ENCODE results near the gene RNF8. TPM values are rescaled to one million over a fixed set of nuclear protein-coding genes. Genes with fewer than 3 reads are reported as not detected.

Gene RNF8
- total and polyA plus RNA-seq, 10 of the 15 experiments (the other 5 are each of a cell fraction or from before 2014, with no cell fraction given), result 7.8 to 30.2 (median 23.3) TPM

DNA sequence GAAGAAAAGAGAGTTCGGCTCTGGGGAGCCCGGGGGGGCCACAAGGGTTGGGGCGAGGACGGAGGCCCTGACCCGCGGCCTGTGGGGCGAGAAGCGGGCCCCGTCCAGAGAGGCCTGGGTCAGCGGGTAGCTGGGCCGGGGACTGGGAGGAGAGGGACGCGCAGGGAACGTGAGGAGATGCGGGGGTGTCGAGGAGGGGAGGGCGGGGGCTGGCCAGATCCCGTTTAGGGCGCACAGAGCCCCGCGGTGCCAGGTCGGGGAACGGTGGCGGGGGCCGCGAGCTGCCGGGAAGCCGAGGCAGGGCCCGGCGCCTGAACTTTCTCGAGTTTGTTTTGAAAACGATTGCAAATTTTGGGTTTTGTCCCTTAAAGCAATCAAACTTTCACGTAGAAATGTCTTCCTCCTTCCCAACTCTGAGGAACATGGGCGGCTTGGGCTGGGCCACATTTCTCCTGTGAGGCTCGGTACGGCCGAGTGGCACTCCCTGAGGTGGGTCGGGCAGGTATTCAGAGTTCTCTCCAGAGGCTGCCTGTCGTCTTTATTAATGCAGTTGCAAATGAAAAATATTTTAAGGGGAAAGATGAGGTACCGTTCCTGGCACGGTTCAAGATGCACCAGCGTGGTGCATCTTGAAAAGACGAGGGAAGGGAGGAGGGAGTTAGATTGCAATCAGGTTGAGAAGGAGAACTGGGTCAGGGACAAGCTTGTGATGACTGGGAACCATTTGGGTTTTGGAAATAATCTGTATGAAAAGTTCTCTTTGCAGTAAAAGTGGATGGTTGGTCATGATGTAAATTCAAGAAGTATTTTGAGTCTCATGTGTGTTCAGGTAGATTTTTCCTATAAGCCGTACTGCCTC lies 972 bp downstream of the RNF8 start:
- BruUV-seq (replicated peaks), result no TSS peak
- Histone ChIP-seq H3K9ac (ENCODE audit: control insufficient read depth, insufficient read depth, low read length) (peak overlapping the region; percentile 80), H3K36me3 (ENCODE audit: control insufficient read depth in 2 of 2, insufficient read depth in 2 of 2, low read length in 1 of 2) (no peaks in the 10 kb centered on the region), H3K4me3 (peak overlapping the region; percentile 99), H2AFZ (ENCODE audit: control insufficient read depth, low read depth, low read length) (peak overlapping the region; percentile 93), H3K4me2 (ENCODE audit: control insufficient read depth, insufficient read depth) (peak overlapping the region; percentile 64), H4K20me1 (ENCODE audit: control insufficient read depth, insufficient read depth) (no peaks in the 10 kb centered on the region), H3K27me3 (replicated peaks in 1 of 2; ENCODE audit: control insufficient read depth in 2 of 2, insufficient read depth in 2 of 2, low read length in 1 of 2) (no peaks in the 10 kb centered on the region), H3K27ac (ENCODE audit: control insufficient read depth, insufficient read depth) (peak overlapping the region; percentile 51), H3K79me2 (ENCODE audit: control insufficient read depth, insufficient read depth, low read length) (peaks cover 27% of the 10 kb centered on the region), H3K9me3 (replicated peaks; ENCODE audit: control insufficient read depth, insufficient read depth, low read length) (no peaks in the 10 kb centered on the region), H3K4me1 (ENCODE audit: control insufficient read depth, insufficient read depth, low read length) (peaks cover 6% of the 10 kb centered on the region)
- in situ Hi-C loops (cut with MboI) (no loop called here), intact Hi-C loops (cut with micrococcal nuclease; ENCODE audit: unreplicated experiment) (no loop called here)
- POLR2A ChIA-PET, result interaction anchor here (0.6 to 1.3 kb wide), 2 partner anchors 79 to 890 kb away, joined by 4 to 7 read pairs; partner anchors contain the start of gene CMTR1
- RAD21 ChIA-PET (ENCODE audit: unreplicated experiment), result no interaction called here
- no peak for DNase-seq (ENCODE audit: low read depth, low spot score)
- CTCF ChIA-PET, result interaction anchor here (0.6 to 1.4 kb wide), 3 partner anchors 29 to 1786 kb away, joined by 3 to 5 read pairs (median 3); partner anchors contain the start of gene CMTR1
- peak; percentile 53 for ATAC-seq
- SMC1A ChIA-PET (ENCODE audit: uncharacterized antibody, unreplicated experiment), result interaction anchor here (1.0 to 1.4 kb wide), 2 partner anchors 29 to 140 kb away, joined by 3 read pairs; no protein-coding TSS in a partner anchor
- WGBS (ENCODE audit: insufficient coverage, insufficient replicate concordance, low lambda C conversion rate, missing lambda C conversion rate), result 6% methylated on average over 30 of the region's 44 CpGs
- FAIRE-seq, result no peak
- no peak for TF ChIP-seq POLR2AphosphoS2 (IDR thresholded peaks at IDR 0.05; ENCODE audit: low read depth, low read length)
- TF ChIP-seq, protein P1, sequence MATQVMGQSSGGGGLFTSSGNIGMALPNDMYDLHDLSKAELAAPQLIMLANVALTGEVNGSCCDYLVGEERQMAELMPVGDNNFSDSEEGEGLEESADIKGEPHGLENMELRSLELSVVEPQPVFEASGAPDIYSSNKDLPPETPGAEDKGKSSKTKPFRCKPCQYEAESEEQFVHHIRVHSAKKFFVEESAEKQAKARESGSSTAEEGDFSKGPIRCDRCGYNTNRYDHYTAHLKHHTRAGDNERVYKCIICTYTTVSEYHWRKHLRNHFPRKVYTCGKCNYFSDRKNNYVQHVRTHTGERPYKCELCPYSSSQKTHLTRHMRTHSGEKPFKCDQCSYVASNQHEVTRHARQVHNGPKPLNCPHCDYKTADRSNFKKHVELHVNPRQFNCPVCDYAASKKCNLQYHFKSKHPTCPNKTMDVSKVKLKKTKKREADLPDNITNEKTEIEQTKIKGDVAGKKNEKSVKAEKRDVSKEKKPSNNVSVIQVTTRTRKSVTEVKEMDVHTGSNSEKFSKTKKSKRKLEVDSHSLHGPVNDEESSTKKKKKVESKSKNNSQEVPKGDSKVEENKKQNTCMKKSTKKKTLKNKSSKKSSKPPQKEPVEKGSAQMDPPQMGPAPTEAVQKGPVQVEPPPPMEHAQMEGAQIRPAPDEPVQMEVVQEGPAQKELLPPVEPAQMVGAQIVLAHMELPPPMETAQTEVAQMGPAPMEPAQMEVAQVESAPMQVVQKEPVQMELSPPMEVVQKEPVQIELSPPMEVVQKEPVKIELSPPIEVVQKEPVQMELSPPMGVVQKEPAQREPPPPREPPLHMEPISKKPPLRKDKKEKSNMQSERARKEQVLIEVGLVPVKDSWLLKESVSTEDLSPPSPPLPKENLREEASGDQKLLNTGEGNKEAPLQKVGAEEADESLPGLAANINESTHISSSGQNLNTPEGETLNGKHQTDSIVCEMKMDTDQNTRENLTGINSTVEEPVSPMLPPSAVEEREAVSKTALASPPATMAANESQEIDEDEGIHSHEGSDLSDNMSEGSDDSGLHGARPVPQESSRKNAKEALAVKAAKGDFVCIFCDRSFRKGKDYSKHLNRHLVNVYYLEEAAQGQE (IDR thresholded peaks at IDR 0.05; ENCODE audit: low read depth, low read length), result no peak
- no peak for TF ChIP-seq BRCA1 (IDR thresholded peaks at IDR 0.05; ENCODE audit: low read depth, low read length)
- TF ChIP-seq SP1 (IDR thresholded peaks at IDR 0.05; ENCODE audit: low read depth, low read length), result no peak
- TF ChIP-seq MYB (IDR thresholded peaks at IDR 0.05; ENCODE audit: borderline replicate concordance, low read depth, low read length), result no peak
- 0 out of 4 replicates have a peak, but pooled peaks of 1 of the 2 experiments have one; percentile 7 for TF ChIP-seq BHLHE40 (IDR thresholded peaks at IDR 0.05; ENCODE audit: borderline replicate concordance in 1 of 2, low read depth in 2 of 2, low read length in 1 of 2)
- no peak for TF ChIP-seq CBFB (IDR thresholded peaks at IDR 0.05; ENCODE audit: low read depth)
- no peak for TF ChIP-seq NR2F1 (conservative IDR thresholded peaks at IDR 0.05)
- TF ChIP-seq PML (IDR thresholded peaks at IDR 0.05; ENCODE audit: low read length), result no peak
- no peak for TF ChIP-seq SREBF1 (IDR thresholded peaks at IDR 0.05; ENCODE audit: low read length)
- no peak for TF ChIP-seq CHD1 (IDR thresholded peaks at IDR 0.05; ENCODE audit: low read depth, low read length)
- no peak for TF ChIP-seq SIX5 (IDR thresholded peaks at IDR 0.05; ENCODE audit: low read depth, low read length, severe bottlenecking)
- TF ChIP-seq DPF2 (IDR thresholded peaks at IDR 0.05), result no peak
- no peak for TF ChIP-seq HDAC6 (IDR thresholded peaks at IDR 0.05; ENCODE audit: unreplicated experiment)
- TF ChIP-seq YY1 (IDR thresholded peaks at IDR 0.05; ENCODE audit: low read depth, low read length), result 0 out of 2 replicates have a peak, but pooled peaks have one; percentile 11
- no peak for TF ChIP-seq LARP7 (IDR thresholded peaks at IDR 0.05)
- TF ChIP-seq EGR1 (IDR thresholded peaks at IDR 0.05; ENCODE audit: borderline replicate concordance in 1 of 2, low read depth in 2 of 2, low read length in 2 of 2), result peak in 1 of 2 experiments; percentile 53; a peak in 1 of 3 replicates

Measured in GM12878 (cell line).